IMR-90 (cell line): ENCODE measurements around the gene SLC46A3. TPM values are rescaled to one million over a fixed set of nuclear protein-coding genes. Genes with fewer than 3 reads are reported as not detected.

Experiments
- ATAC-seq: fragments of 200-7000 bp; cut with Tn5 transposase; 2 replicates; pipeline ENCODE4 v1.9.1; 2020; ENCODE audit warnings: low read depth, mild to moderate bottlenecking, moderate library complexity
- BruUV-seq: library from RNA; stranded (reverse); fragments of 400-500 nt; replicated peaks from 2 replicates; lab custom pipeline; 2021; lab: Mats Ljungman, UMichigan
- CTCF ChIA-PET: fragments of 300-600 bp; formaldehyde crosslinking; extraction: SDS; loops from one replicate; lab custom pipeline; 2021; ENCODE audit warnings: antibody characterized with exemption; lab: Yijun Ruan, JAX
- POLR2A ChIA-PET: fragments of 300-600 bp; sonication (Branson Sonifier 250); formaldehyde crosslinking; loops from one replicate; lab custom pipeline; 2022; ENCODE audit warnings: antibody characterized with exemption; ENCODE audit not compliant: unreplicated experiment; lab: Charles Lee
- DNase-seq: peaks from one replicate; pipeline ENCODE4 v3.0.0; 2013
- H2AFZ ChIP-seq: replicated peaks from 2 replicates; pipeline ENCODE3; 2013; ENCODE audit warnings: low read length, mild to moderate bottlenecking; ENCODE audit not compliant: poor library complexity
- H2AK5ac ChIP-seq: 2 replicates; pipeline ENCODE4 v1.6.1; 2013; ENCODE audit warnings: low read depth, low read length, inconsistent platforms
- H2AK9ac ChIP-seq: replicated peaks from 2 replicates; pipeline ENCODE3; 2013; ENCODE audit warnings: mild to moderate bottlenecking, low read depth, low read length, moderate library complexity; ENCODE audit not compliant: poor library complexity
- H2BK120ac ChIP-seq: 2 replicates; pipeline ENCODE4 v1.6.1; 2013; ENCODE audit warnings: low read depth, low read length, inconsistent platforms
- H2BK15ac ChIP-seq: 3 replicates; pipeline ENCODE4 v1.6.1; 2013; ENCODE audit warnings: low read depth, low read length, inconsistent platforms
- H2BK20ac ChIP-seq: 2 replicates; pipeline ENCODE4 v1.6.1; 2013; ENCODE audit warnings: low read depth, mild to moderate bottlenecking, inconsistent platforms, low read length, moderate library complexity
- H2BK5ac ChIP-seq: 2 replicates; pipeline ENCODE4 v1.6.1; 2013; ENCODE audit warnings: mild to moderate bottlenecking, low read depth, low read length, inconsistent platforms; ENCODE audit not compliant: poor library complexity, severe bottlenecking
- H3K14ac ChIP-seq: replicated peaks from 2 replicates; pipeline ENCODE4 v1.6.1; 2013; ENCODE audit warnings: low read depth, low read length, inconsistent platforms
- H3K18ac ChIP-seq: 2 replicates; pipeline ENCODE4 v1.6.1; 2013; ENCODE audit warnings: low read depth, low read length, control low read depth
- H3K23ac ChIP-seq: 2 replicates; pipeline ENCODE4 v1.6.1; 2013; ENCODE audit warnings: low read depth, low read length, inconsistent platforms
- H3K27ac ChIP-seq: 2 replicates; pipeline ENCODE4 v1.5.1; 2013; ENCODE audit warnings: mild to moderate bottlenecking, control low read depth, low read length; ENCODE audit not compliant: insufficient read depth
- H3K27me3 ChIP-seq: 2 replicates; pipeline ENCODE4 v1.6.1; 2013; ENCODE audit warnings: low read length; ENCODE audit not compliant: control insufficient read depth, insufficient read depth
- H3K36me3 ChIP-seq: 2 replicates; pipeline ENCODE4 v1.6.1; 2013; ENCODE audit warnings: low read length, mixed read lengths; ENCODE audit not compliant: control insufficient read depth, insufficient read depth
- H3K4ac ChIP-seq: 2 replicates; pipeline ENCODE4 v1.6.1; 2013; ENCODE audit warnings: low read depth, low read length, inconsistent platforms
- H3K4me1 ChIP-seq: 2 replicates; pipeline ENCODE4 v1.6.1; 2013; ENCODE audit warnings: low read length, mixed read lengths; ENCODE audit not compliant: control insufficient read depth, insufficient read depth
- H3K4me2 ChIP-seq: 2 replicates; pipeline ENCODE4 v1.6.1; 2013; ENCODE audit warnings: low read depth, mild to moderate bottlenecking, control low read depth, low read length, moderate library complexity
- H3K4me3 ChIP-seq: 2 replicates; pipeline ENCODE4 v1.5.1; 2013; ENCODE audit warnings: low read depth, mild to moderate bottlenecking, control low read depth, low read length, moderate library complexity; ENCODE audit not compliant: insufficient read depth
- H3K56ac ChIP-seq: 2 replicates; pipeline ENCODE4 v1.6.1; 2013; ENCODE audit warnings: low read length, inconsistent platforms; ENCODE audit not compliant: insufficient read depth; ENCODE audit errors: extremely low read depth
- H3K79me1 ChIP-seq, 2 experiments: 2 replicates each; pipeline ENCODE4 v1.6.1; 2013; ENCODE audit warnings: low read length in 2 of 2, inconsistent platforms in 1 of 2, low read depth in 1 of 2
- H3K9ac ChIP-seq: 2 replicates; pipeline ENCODE4 v1.6.1; 2013; ENCODE audit warnings: low read depth, low read length, control low read depth
- H3K9me1 ChIP-seq: 2 replicates; pipeline ENCODE4 v1.6.1; 2013; ENCODE audit warnings: low read length, inconsistent platforms; ENCODE audit not compliant: insufficient read depth
- H3K9me3 ChIP-seq: 2 replicates; pipeline ENCODE4 v1.6.1; 2013; ENCODE audit warnings: low read length; ENCODE audit not compliant: control insufficient read depth, insufficient read depth
- H4K20me1 ChIP-seq: 2 replicates; pipeline ENCODE4 v1.6.1; 2013; ENCODE audit warnings: low read length, inconsistent platforms; ENCODE audit not compliant: insufficient read depth
- H4K5ac ChIP-seq: 2 replicates; pipeline ENCODE4 v1.6.1; 2013; ENCODE audit warnings: mild to moderate bottlenecking, low read depth, low read length, control low read depth
- H4K8ac ChIP-seq, 2 experiments: 2 replicates each; pipeline ENCODE4 v1.6.1; 2013; ENCODE audit warnings: low read depth in 2 of 2, low read length in 2 of 2, control low read depth in 1 of 2, inconsistent platforms in 1 of 2
- H4K91ac ChIP-seq: 2 replicates; pipeline ENCODE4 v1.6.1; 2013; ENCODE audit warnings: low read depth, low read length, inconsistent platforms; ENCODE audit not compliant: insufficient read depth
- BHLHE40 ChIP-seq: fragments of 150-350 bp; IDR thresholded peaks from 2 replicates; pipeline ENCODE4 v1.6.1; 2016; ENCODE audit warnings: mild to moderate bottlenecking, low read depth, low read length
- CEBPB ChIP-seq: IDR thresholded peaks from 2 replicates; pipeline ENCODE4 v1.6.1; 2012; ENCODE audit warnings: low read depth, low read length, improper control_type of control experiment
- CHD1 ChIP-seq: IDR thresholded peaks from 2 replicates; pipeline ENCODE4 v1.6.1; 2012; ENCODE audit warnings: low read depth, low read length, improper control_type of control experiment
- FOS ChIP-seq: fragments of 150-350 bp; IDR thresholded peaks from 2 replicates; pipeline ENCODE4 v1.6.1; 2016; ENCODE audit warnings: low read depth, low read length
- MAFK ChIP-seq: IDR thresholded peaks from 2 replicates; pipeline ENCODE4 v1.6.1; 2012; ENCODE audit warnings: low read depth, low read length, improper control_type of control experiment
- MAZ ChIP-seq: IDR thresholded peaks from 2 replicates; pipeline ENCODE4 v1.6.1; 2012; ENCODE audit warnings: low read depth, mild to moderate bottlenecking, low read length, improper control_type of control experiment, moderate library complexity, borderline replicate concordance
- MXI1 ChIP-seq: IDR thresholded peaks from 2 replicates; pipeline ENCODE4 v1.6.1; 2012; ENCODE audit warnings: low read depth, mild to moderate bottlenecking, low read length, moderate library complexity, borderline replicate concordance
- NFE2L2 ChIP-seq: fragments of 150-350 bp; IDR thresholded peaks from 2 replicates; pipeline ENCODE4 v1.6.1; 2016; ENCODE audit warnings: low read depth, mild to moderate bottlenecking, low read length
- POLR2A ChIP-seq: IDR thresholded peaks from 2 replicates; pipeline ENCODE4 v1.6.1; 2012; ENCODE audit warnings: mild to moderate bottlenecking, low read depth, low read length
- RAD21 ChIP-seq: IDR thresholded peaks from 2 replicates; pipeline ENCODE4 v1.6.1; 2012; ENCODE audit warnings: low read length, improper control_type of control experiment
- RCOR1 ChIP-seq: IDR thresholded peaks from 2 replicates; pipeline ENCODE4 v1.6.1; 2012; ENCODE audit warnings: mild to moderate bottlenecking, low read length, improper control_type of control experiment; ENCODE audit not compliant: insufficient replicate concordance
- RFX5 ChIP-seq: IDR thresholded peaks from 2 replicates; pipeline ENCODE4 v1.8.0; 2012; ENCODE audit warnings: low read depth, mild to moderate bottlenecking, low read length, moderate library complexity
- SMC3 ChIP-seq: fragments of 150-350 bp; IDR thresholded peaks from 2 replicates; pipeline ENCODE4 v1.6.1; 2016; ENCODE audit warnings: low read depth, mild to moderate bottlenecking, antibody characterized with exemption, low read length, moderate library complexity
- WGBS, 2 experiments: methylation state at CpG; one replicate each; pipeline versions ENCODE4 v1.1.5 to v1.1.7; 2013; ENCODE audit warnings: missing lambda C conversion rate in 2 of 2; ENCODE audit not compliant: insufficient read length in 1 of 2; ENCODE audit errors: extremely low coverage in 2 of 2; 5-methylcytosine and 5-hydroxymethylcytosine counted together
- dilution Hi-C: fragments of 300-500 bp; cut with HindIII; formaldehyde crosslinking; loops from one replicate; pipeline ENCODE4 v1.14.3; 2018; ENCODE audit warnings: low sequenced_read_pairs; ENCODE audit not compliant: unreplicated experiment
- in situ Hi-C: fragments of 300-500 bp; cut with MboI; formaldehyde crosslinking; loops from 3 replicates; pipeline ENCODE4 v1.14.3; 2019; ENCODE audit warnings: low sequenced_read_pairs, inconsistent platforms, mixed read lengths
- intact Hi-C: fragments of 100-400 bp; cut with micrococcal nuclease; formaldehyde crosslinking; loops from 2 replicates; pipeline ENCODE4 v1.10.0; 2022
- polyA plus RNA-seq, 3 experiments: library from polyadenylated mRNA; depleted of rRNA; stranded (reverse); fragments of >200 nt; gene quantifications; 2 replicates each; pipeline ENCODE4 v1.2.3, GENCODE V29; 2012; ENCODE audit warnings: low replicate concordance in 1 of 3
- total RNA-seq: library from RNA; depleted of rRNA; stranded (reverse); fragments of >200 nt; gene quantifications from 2 replicates; pipeline ENCODE4 v1.2.3, GENCODE V29; 2012
- TF ChIP-seq, protein P1 (sequence below): conservative IDR thresholded peaks from 2 replicates; pipeline ENCODE4 v1.5.1; 2012; ENCODE audit warnings: mild to moderate bottlenecking, low read depth, low read length, improper control_type of control experiment

SLC46A3 gene
- total and polyA plus RNA-seq, 2 of the 4 experiments (the other 2 are of a cell fraction) = 0.54 to 0.89 TPM

DNA sequence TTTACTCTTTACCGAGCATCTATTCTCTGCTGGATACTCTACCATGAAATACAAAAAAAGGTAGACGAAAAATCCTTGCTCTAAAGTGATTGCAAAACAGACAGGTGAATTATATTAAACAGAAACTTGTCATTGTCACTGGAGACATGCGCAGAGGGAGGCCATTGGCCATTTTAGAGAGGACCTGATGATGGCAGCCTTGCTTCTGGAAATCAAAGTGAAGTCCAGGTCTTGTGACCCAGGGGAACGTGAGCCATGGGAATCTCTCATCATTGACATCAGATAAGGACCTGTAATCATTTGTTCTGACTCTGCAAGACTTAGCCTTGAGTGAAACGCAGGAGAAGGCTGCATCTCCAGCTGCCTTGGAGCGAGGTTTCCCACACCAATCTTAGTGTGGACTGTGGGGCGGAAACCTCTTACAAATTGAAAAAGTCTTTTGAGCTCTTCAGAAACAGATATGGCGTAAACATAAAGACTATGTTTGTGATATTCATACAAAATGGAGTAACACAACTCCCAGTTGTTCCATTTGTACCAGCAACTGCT lies 16.8 kb upstream of the SLC46A3 start:
- H2AFZ ChIP-seq = no peak overlapping the region
- in situ Hi-C loops = no loop called here
- no peak overlapping the region for H2AK5ac ChIP-seq
- H3K4me1 ChIP-seq = no peaks in the 10 kb centered on the region
- no peaks in the 10 kb centered on the region for H3K79me1 ChIP-seq
- no peak overlapping the region for H4K5ac ChIP-seq
- H3K4ac ChIP-seq = no peak overlapping the region
- H3K9me3 ChIP-seq = no peaks in the 10 kb centered on the region
- no peak overlapping the region for H3K18ac ChIP-seq
- DNase-seq = no peak
- 43% methylated on average over 2 of the region's 8 CpGs; no CpG with 5 or more reads in 1 of the 2 experiments for WGBS, 2 experiments
- no peak overlapping the region for H2AK9ac ChIP-seq
- no peak overlapping the region for H3K27ac ChIP-seq
- H3K36me3 ChIP-seq = no peaks in the 10 kb centered on the region
- CTCF ChIA-PET = no interaction called here
- POLR2A ChIA-PET = no interaction called here
- H2BK15ac ChIP-seq = no peak overlapping the region
- H4K8ac ChIP-seq = no peak overlapping the region
- no peaks in the 10 kb centered on the region for H4K20me1 ChIP-seq
- intact Hi-C loops = no loop called here
- peaks cover 2% of the 10 kb centered on the region; the same call in 1 of the 2 replicates for H3K27me3 ChIP-seq
- H2BK5ac ChIP-seq = no peak overlapping the region
- no peak overlapping the region for H3K4me3 ChIP-seq
- TF ChIP-seq MXI1 (no peak), FOS (no peak), CHD1 (no peak), MAZ (no peak), RAD21 (no peak), CEBPB (no peak), RFX5 (no peak), POLR2A (no peak), NFE2L2 (no peak), SMC3 (no peak), MAFK (no peak), RCOR1 (no peak), BHLHE40 (no peak)
- TF ChIP-seq, protein P1, sequence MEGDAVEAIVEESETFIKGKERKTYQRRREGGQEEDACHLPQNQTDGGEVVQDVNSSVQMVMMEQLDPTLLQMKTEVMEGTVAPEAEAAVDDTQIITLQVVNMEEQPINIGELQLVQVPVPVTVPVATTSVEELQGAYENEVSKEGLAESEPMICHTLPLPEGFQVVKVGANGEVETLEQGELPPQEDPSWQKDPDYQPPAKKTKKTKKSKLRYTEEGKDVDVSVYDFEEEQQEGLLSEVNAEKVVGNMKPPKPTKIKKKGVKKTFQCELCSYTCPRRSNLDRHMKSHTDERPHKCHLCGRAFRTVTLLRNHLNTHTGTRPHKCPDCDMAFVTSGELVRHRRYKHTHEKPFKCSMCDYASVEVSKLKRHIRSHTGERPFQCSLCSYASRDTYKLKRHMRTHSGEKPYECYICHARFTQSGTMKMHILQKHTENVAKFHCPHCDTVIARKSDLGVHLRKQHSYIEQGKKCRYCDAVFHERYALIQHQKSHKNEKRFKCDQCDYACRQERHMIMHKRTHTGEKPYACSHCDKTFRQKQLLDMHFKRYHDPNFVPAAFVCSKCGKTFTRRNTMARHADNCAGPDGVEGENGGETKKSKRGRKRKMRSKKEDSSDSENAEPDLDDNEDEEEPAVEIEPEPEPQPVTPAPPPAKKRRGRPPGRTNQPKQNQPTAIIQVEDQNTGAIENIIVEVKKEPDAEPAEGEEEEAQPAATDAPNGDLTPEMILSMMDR = no peak
- no peak overlapping the region for H3K4me2 ChIP-seq
- no peak overlapping the region for H3K9ac ChIP-seq
- BruUV-seq = no TSS peak
- H3K56ac ChIP-seq = no peak overlapping the region
- no peak overlapping the region for H2BK120ac ChIP-seq
- H3K23ac ChIP-seq = no peak overlapping the region
- no peak for ATAC-seq
- H2BK20ac ChIP-seq = no peak overlapping the region
- H4K91ac ChIP-seq = no peak overlapping the region
- H3K9me1 ChIP-seq = no peaks in the 10 kb centered on the region
- dilution Hi-C loops = no loop called here
- no peak overlapping the region for H3K14ac ChIP-seq
